Measurements from ENCODE around the gene MLPH. TPM values are rescaled to one million over a fixed set of nuclear protein-coding genes. Genes with fewer than 3 reads are reported as not detected.

Gene MLPH
- polyA plus RNA-seq, 1 of the 3 experiments (the other 2 are of a cell fraction) = 93.6 TPM

GRCh38 chr2:237438080-237438940 is 48.7 kb upstream of the MLPH start:
- H3K36me3 ChIP-seq (replicated peaks in 1 of 2; ENCODE audit: control insufficient read depth in 1 of 2, insufficient read depth in 2 of 2, low read length in 1 of 2) = no peaks in the 10 kb centered on the region
- 86% methylated on average over 8 of the region's 8 CpGs for WGBS (ENCODE audit: low lambda C conversion rate)
- no peaks in the 10 kb centered on the region for H3K9me3 ChIP-seq
- H3K4me3 ChIP-seq (ENCODE audit: low read depth in 2 of 2, low read length in 1 of 2) = no peak overlapping the region
- H2AFZ ChIP-seq (ENCODE audit: low read depth) = 0 out of 2 replicates have a peak overlapping the region, but pooled peaks have one; percentile 50
- H3K4me1 ChIP-seq (ENCODE audit: control insufficient read depth in 1 of 2, insufficient read depth in 2 of 2, low read depth in 1 of 2, low read length in 1 of 2) = peaks cover 42 to 54% of the 10 kb centered on the region in 2 experiments
- H3K79me2 ChIP-seq (ENCODE audit: insufficient read depth) = no peaks in the 10 kb centered on the region
- H4K20me1 ChIP-seq (ENCODE audit: insufficient read depth) = no peaks in the 10 kb centered on the region
- ChIA-PET CTCF (interaction anchor here (0.6 to 1.4 kb wide), 3 partner anchors 30 to 160 kb away, joined by 3 to 4 read pairs (median 3); no protein-coding TSS in a partner anchor), POLR2A (no interaction called here)
- H3K4me2 ChIP-seq = no peak overlapping the region
- no peak overlapping the region for H3K9ac ChIP-seq
- TF ChIP-seq RXRA (IDR thresholded peaks at IDR 0.05; ENCODE audit: borderline replicate concordance, low read depth) = no peak
- TF ChIP-seq, protein P1, sequence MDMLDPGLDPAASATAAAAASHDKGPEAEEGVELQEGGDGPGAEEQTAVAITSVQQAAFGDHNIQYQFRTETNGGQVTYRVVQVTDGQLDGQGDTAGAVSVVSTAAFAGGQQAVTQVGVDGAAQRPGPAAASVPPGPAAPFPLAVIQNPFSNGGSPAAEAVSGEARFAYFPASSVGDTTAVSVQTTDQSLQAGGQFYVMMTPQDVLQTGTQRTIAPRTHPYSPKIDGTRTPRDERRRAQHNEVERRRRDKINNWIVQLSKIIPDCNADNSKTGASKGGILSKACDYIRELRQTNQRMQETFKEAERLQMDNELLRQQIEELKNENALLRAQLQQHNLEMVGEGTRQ (IDR thresholded peaks at IDR 0.05; ENCODE audit: borderline replicate concordance, low read depth, low read length) = no peak
- no peak for TF ChIP-seq CHD2 (IDR thresholded peaks at IDR 0.05; ENCODE audit: low read length, partially characterized antibody)
- TF ChIP-seq, protein P2, sequence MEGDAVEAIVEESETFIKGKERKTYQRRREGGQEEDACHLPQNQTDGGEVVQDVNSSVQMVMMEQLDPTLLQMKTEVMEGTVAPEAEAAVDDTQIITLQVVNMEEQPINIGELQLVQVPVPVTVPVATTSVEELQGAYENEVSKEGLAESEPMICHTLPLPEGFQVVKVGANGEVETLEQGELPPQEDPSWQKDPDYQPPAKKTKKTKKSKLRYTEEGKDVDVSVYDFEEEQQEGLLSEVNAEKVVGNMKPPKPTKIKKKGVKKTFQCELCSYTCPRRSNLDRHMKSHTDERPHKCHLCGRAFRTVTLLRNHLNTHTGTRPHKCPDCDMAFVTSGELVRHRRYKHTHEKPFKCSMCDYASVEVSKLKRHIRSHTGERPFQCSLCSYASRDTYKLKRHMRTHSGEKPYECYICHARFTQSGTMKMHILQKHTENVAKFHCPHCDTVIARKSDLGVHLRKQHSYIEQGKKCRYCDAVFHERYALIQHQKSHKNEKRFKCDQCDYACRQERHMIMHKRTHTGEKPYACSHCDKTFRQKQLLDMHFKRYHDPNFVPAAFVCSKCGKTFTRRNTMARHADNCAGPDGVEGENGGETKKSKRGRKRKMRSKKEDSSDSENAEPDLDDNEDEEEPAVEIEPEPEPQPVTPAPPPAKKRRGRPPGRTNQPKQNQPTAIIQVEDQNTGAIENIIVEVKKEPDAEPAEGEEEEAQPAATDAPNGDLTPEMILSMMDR (IDR thresholded peaks at IDR 0.05) = no peak
- TF ChIP-seq FOXJ3 (CRISPR knock-in tag; IDR thresholded peaks at IDR 0.05) = no peak
- TF ChIP-seq POLR2AphosphoS5 (IDR thresholded peaks at IDR 0.05; ENCODE audit: low read depth, low read length) = no peak
- TF ChIP-seq RAD21 (IDR thresholded peaks at IDR 0.05; ENCODE audit: low read length) = no peak
- TF ChIP-seq SIN3A (IDR thresholded peaks at IDR 0.05; ENCODE audit: borderline replicate concordance, low read depth, low read length) = no peak
- TF ChIP-seq USF1 (IDR thresholded peaks at IDR 0.05; ENCODE audit: borderline replicate concordance, low read depth) = no peak
- no peak for TF ChIP-seq MXI1 (IDR thresholded peaks at IDR 0.05; ENCODE audit: low read depth, low read length)
- TF ChIP-seq, protein P3, sequence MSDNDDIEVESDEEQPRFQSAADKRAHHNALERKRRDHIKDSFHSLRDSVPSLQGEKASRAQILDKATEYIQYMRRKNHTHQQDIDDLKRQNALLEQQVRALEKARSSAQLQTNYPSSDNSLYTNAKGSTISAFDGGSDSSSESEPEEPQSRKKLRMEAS (IDR thresholded peaks at IDR 0.05; ENCODE audit: low read depth) = no peak
- no peak for DNase-seq
- H3K27ac ChIP-seq (ENCODE audit: low read depth in 2 of 2, low read length in 1 of 2) = peak overlapping the region in 1 of 2 experiments; percentile 99; a peak in 2 of 4 replicates
- H3F3A ChIP-seq (replicated peaks; ENCODE audit: insufficient read depth) = peaks cover 37% of the 10 kb centered on the region
- H3K9me2 ChIP-seq = no peaks in the 10 kb centered on the region
- H3K27me3 ChIP-seq (ENCODE audit: insufficient read depth) = no peaks in the 10 kb centered on the region
